Amniotic epithelial cell (primary cell): Measurements from ENCODE around the gene ZNF488.

Experiments
- DNase-seq: peaks from one replicate; pipeline ENCODE4 v3.0.0-alpha.2; 2010; ENCODE audit warnings: low read depth

ZNF488 gene

DNA sequence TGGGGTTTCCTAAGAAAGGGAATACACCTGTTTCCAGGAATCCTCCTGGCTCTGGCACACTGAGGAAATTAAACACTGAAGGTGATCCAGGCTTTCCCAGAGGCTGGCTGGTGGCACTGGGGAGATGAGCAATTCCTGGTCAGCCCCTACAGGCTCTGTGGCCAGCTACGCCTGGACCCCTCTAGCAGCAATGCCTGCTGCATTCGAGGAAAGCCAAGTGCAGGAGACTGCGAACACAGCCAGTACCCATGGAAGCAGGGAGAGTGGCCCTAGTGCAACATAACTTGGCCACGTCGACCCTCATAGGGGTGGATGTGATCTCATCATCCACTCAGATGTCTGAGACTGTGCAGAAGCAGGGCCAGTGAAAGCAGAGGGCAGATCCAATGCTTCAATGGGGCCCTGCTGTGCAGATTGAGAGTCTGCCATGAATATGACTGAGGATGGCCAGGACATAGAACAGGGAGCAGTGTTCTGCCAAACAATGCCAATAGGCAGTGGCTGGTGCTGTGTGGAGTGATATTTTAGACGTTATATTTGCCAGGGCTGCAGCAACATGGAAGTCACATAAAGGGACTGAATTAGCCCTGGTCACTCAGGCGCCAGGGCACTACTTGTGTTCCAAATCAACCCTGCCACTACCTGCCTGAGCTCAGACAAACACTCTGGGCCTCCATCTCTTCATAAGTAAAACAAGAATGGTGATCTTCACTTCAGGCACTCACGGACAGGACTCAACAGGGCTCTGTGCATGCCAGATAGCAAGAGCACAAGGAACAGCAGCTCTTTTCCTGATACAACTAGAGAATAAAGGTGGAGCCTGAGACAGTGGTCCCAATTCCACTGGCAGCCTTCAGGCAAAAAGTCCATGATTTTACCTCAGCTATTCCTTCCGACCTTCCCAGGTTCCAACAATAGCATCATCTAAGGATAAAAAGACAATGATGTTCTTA lies 2.4 kb downstream of the ZNF488 start:
- no peak for DNase-seq

DNA sequence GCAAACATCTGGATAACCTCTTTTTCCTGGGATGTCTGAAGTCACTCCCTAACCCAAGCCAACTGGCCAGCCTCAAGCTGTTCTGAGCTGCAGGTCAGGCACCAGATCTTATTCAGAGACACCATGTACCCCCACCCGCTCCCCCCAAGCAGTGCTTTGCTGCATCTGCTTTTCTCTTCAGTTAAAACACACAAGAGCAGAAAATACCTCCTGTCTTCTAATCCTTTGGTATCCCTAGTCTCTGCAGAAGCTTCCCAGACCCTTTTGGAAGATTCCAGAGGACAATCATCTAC lies 3.0 kb downstream of the ZNF488 start:
- no peak for DNase-seq

DNA sequence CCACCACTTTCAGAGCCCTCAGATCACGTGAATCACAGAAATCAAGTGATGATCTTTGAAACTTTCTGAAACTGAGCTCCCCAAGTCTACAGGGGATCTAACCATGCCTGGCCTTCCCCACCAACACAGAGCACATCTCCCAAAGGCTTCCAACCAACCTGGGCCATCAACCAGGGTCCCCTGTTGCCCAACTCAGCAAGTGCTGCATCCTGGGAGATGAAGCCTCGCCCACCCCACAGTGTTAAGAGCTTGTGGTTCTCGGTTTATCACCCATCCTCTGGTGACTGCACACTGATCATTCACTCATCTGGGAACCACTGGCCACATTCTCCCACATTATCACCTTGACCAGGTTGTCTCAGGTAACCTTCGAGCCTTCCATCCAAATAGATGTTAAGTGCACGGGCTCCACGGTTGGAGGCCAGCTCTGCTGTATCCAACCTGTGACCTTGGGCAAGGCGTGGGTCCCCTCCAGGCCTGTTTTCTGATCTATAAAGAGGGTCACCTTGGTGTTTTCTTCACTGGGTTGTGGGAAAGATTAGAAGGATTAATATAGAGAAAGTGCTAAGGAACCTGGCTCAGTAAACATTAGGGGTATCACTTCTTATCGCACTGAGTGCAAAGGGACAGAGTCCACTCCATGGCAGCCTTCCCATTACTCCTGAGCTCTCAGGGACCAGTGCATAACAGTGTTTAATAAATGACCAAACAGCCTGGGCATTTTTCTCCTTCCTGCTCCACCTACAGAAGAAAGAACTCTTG lies 3.6 kb downstream of the ZNF488 start:
- DNase-seq = no peak

DNA sequence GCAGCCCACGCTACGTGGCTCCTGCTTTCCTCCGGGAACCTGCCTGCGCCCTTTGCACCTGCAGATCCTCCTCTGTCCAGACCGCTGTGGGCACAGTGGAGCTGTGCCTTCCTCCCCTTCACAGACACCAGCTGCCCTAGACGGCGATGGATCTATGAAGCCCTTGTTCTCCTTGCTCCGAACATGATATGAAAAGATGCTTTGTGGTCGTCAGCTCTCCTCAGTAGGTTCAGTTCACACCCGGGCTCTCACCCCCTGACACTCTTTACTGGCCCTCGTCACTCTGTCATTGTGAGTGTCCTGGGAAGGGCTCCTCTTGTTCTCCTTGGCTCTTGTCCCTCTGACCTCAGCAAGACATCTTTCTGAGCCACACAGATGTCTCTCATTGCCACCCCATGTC lies 4.2 kb downstream of the ZNF488 start:
- DNase-seq = no peak

DNA sequence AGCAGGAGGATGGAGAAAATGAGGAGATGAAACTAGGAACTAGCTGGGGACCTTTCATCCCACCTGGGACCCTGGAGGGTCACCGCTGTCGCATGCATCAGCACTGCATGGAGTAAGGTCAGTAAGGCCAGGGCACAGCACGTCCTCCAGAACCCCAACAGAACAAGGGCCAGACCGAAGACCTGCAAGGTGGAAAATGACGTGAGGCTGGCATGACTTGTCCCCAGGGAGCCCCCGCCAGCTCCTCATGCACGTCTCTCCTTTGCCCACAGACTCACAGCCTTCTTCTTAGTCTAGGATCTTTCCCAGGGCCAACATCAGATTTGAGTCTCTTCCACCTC lies 4.7 kb downstream of the ZNF488 start:
- DNase-seq = no peak

DNA sequence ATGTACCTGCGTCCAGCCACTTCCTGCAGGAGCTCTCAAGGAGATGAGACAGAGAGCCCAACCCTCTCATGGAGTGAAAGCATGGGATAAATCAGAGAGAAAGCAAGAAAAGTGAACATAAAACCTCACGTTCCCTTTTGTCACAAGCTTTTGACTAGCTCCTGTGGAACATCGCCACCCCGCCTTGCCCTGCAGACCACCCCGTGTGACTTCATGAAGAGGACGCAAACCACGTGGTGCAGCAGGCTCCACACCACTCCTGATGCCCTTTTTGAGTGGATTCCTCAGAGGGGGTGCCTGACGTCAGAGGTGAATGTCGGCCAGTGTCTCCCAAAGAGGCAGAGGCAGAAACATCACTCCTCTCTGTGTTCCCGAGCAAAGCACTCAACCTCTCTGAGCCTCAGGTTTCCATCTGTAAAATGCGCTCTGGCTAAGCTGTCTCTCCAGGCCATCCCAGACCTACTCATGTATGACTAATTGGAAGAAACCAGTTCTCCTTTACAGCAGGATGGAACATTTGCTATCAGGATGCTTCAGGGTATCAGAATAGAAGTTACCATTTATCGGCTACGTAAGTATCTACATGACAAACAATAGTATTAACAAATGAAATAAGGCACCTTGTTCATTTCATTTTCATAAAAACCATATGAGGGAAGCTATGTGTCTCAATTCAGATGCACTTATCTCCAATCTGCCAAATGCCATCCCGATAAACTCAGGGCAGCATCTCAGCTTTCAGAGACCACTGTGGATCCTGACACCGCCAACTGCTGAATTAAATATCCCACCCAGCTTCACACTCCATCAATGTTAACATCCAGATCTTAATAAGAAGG lies 5.3 kb downstream of the ZNF488 start:
- no peak for DNase-seq

DNA sequence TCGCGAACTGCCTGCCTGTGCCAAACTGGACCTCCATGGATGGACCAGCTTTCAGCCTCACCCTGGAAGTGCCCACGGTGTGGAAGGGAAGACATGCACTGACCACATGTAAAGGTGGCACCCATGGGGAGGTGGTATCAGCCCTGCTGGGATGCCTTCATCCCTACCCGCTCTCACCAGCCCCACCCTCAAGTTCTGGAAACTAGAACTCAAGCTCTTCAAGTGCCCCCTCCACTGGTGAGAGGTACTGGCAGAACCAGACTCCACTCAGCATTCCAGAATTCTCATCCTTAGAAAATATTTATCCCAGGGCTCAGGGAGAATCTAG lies 5.9 kb downstream of the ZNF488 start:
- DNase-seq = no peak

DNA sequence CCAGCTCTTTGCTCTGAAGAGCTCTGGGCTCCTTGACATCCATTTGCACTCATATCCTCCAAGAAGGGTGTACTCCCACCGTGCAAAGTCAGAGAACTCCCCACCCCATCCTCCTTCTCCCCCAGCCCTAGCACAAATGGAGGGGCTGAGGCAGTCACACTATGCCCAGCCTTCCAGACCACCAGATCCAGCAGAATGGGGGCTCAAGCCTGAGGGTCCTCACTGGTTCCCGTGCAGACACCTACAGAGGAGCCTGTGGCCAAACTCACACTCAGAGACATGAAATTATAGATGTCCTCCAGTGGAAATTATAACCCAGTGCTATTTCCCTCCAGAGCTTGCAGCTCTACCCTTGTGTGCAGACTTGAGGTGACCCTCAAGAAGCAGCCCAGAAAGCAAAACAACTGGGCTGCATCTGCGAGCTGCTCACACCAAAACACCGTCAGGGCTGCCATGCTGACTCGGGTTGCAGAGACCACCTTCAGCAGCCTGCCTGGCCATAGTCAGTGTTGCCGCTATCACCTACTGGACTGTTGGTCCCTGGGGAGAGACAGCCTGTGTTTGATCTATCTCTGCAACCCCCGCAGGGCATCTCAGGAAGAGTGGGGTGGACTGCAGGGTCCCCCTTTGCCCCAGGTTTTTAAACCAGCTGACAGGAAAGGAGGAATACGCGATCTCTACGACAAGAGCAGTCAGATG lies 7.4 kb downstream of the ZNF488 start:
- DNase-seq = no peak

DNA sequence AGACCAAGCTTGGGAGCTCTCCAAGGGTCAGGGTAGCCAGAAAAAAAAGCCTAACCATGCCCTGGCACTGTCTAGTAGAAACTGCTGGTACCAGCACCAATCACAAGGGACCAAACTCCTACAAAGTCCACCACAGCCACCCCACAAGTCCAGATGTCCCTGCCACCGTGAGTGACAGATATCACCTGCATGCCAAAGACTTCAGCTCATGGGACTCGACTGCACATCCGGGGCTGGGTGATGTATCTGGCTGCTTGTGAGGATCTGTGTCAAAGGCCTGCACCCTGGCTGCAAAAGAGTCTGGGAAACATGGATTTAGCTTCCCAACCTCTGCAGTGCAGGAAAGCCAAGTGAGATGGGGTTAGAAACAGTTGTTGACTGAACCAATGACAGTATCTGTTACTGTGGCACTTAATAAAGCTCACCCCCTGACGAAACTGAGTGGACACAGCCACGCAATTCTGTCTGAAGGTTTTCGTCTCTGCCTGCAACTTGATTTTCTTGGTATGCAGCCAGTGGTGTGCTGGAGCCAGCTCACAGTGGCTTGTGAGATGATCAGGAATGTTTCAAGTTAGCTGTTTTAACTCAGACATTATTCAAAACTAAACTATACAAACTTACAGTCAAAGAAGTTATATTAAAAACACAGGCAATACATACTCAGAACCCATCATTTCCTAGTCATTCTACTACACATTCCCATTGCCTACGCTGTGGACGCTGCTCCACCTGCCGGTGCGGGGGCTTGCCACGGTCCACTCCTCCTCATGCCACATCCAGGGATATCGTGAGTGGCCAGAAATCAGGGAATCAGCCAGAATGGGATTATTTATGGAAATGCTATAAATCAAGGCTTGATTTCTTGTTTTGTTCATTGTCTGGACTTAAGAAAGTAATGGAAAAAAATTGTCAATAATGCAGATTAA lies 9.2 kb downstream of the ZNF488 start:
- DNase-seq = peak; percentile 46

DNA sequence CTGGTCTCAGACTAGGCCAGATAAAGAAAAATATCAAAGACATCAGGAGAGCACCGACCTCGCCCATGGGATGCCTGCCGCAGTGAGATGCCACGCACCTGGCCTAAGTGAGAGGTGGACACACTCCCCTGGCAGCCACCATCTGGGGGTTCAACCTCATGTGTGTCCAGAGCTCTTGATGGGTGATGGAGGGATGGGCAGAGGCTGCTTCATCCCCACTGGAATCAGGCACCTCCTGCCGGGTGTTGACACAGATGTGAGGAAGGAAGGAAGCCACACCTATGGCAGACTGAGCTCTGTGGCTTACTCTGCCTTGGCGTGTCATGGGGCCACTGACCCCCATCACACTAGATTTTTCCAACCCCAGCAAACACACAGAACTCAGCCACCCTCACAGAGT lies 11.4 kb downstream of the ZNF488 start:
- no peak for DNase-seq

DNA sequence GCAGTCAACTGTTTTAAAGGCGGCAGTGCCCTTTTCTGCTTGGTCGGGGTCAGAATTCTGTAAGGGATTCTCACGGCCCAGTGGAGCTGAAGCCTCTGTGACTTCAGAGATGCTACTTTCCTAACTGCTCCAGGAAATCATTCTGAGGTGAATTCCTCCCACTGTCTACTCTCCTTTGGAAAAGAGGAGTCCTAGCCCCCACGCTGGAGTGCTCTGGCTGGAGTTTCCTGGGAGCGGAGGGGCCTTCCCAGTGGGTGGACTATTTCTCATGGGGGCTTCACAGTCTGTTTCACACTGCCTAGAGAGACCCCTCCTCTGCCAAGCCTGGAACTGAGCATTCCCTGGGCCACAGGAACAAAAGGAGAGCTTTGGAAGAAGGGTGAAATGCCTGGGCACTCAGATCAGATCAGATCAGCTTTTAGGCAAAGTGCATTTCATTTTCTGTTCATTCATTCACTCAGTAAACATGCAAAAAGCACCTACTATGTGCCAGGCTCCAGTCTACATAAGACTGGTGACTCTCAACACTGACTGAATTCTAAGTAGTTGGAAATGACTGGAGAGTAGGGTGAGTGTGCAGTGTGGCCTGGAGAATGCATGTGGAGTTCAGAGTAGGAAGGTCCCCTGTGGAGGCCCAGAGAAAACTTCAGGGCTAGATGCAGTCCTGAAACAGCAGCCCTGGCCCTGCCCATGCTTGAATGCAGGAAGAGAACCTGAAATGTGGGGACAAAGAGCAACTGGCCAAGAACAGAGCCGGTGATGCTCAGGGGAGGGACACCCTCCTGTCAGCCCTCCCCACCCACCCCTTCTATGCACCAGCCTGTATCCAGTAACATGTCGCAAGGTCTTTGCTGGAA lies 12.2 kb downstream of the ZNF488 start:
- DNase-seq = no peak

DNA sequence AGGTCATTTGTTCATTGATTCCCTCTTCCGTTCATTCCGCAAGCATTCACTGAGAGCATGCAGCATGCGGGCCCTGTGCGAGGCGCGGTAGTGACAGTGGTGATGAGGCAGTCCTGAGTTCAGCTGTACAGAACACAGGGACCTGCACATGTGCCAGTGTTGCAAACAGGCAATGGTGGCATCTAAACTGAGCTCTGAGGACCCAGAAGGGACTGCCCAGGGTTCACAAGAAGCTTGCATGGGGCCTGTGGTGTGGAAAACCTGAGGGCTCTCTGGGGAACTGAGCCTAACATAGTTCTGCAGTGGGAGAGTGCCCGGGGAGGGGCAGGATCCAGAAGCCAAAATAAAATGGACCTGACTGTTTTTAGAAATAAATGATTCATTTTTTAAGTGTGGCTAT lies 13.2 kb downstream of the ZNF488 start:
- no peak for DNase-seq

DNA sequence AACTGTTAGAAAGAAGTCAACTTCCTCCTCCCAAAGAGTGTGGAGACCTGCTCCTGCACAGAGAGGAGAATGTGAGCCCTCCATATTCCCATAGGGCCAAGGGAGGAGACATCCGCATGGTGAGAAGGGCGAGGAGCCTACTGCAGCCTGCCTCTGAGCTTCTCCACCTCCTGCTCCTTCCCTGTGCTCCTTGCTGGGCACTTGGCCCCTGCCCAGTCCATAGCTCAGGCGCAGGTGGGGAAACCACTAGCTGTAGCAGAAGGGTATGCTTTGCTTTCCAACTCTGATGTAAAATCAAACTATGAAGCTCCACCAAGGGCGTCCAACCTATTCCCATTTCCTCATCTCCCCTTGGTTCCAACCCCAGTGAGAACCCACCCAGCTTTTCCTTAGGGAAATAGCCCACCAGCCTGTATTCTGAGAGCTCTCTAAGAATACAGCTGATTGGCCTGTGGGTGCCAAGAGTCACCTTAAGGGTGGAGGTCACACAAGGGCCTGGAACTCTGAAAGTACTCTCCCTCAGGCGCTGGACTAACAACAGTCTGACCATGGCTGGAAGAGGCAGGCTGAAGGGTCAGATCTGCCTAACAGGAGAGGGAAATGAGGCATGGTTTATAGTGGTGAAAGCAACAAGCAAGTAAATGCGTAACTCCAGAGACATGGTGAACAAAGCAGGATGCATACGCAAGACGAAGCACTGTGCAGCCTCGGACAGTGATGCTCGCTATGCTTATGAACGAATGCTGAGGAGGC lies 13.9 kb downstream of the ZNF488 start:
- DNase-seq = no peak

DNA sequence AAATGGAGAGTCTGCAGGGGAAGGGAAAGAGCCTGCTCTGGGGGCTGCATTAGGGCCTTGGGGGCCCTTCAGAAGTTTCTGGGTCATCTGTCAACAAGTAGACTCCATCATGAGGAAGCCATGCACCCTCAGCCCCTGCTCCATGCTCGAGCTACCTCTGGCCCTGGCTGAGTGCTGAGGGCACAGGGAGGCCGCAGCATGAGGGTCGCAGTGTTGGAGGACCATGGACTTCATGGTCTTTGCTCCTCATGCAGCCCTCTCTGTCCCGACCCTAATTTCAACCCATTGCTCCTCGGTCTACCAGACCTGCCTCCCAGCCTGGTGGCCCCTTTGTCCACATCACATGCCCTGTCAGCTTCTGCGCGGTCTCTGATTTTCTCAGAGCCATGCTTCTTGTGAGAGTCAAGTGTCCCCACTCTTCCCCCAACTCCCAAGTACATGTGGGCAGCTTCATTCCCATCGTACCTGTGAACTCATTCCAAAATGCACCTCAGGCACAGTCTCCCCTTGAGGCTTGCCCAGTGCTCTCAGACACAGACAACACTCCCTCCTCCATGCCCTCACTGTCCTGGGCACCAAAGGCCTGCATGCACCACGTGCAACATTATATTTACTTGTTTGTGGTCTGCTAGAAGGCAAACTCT lies 14.7 kb downstream of the ZNF488 start:
- DNase-seq = no peak

DNA sequence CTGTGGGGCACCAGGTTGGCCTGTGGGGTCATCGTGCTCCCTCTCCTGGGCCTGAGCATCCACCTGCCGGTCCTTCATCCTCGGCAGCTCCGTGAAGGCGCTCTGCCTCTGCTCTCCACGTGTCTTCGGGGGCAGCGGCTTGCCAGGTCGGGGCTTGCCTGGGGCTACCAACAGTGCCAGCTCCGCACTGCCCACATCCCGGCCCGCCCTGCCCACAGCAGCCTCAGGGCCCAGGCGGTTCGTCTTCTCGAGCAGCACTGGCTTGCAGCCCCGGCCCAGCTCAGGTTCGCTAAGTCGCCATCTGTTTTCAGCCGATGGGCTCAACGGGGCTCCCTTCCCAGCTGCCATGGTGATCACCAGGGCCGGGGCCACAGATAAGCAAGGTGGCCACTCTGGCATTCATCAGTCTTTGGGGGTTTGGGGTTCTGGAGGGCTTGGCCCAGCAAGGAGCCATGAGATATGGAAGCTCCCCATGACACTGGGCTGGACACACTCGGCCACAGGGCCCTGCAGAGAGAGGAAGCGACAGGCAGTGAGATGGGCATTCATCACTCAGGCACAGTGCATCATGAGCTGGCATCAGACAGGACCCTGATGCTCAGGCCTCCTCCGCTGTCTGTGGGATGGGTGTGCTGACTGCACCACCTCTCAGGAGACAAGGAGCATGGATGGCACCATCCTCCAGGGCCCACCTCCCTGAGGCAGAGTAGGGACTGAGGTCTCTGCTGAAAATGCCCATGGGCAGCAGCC lies 15.5 kb downstream of the ZNF488 start:
- no peak for DNase-seq

DNA sequence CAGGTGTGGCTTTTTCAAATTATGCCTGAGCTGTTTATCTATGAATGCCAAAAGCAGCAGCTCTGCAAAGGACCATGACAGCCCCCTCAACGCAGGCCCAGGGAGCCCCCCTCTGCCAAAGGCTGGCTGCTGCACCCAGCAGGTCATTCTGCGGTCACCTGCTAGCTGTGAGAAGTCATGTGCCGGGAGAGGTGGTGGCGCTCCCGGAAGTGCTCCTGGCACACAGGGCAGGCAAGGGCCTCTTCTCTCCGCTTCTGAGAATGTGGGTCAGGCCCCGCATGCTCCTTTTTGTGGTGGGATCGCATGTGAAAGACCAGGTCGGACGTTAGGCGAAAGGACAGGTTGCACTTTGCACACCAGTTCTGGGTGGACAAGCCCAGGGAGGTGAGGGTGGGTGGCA lies 16.4 kb downstream of the ZNF488 start:
- DNase-seq = no peak

DNA sequence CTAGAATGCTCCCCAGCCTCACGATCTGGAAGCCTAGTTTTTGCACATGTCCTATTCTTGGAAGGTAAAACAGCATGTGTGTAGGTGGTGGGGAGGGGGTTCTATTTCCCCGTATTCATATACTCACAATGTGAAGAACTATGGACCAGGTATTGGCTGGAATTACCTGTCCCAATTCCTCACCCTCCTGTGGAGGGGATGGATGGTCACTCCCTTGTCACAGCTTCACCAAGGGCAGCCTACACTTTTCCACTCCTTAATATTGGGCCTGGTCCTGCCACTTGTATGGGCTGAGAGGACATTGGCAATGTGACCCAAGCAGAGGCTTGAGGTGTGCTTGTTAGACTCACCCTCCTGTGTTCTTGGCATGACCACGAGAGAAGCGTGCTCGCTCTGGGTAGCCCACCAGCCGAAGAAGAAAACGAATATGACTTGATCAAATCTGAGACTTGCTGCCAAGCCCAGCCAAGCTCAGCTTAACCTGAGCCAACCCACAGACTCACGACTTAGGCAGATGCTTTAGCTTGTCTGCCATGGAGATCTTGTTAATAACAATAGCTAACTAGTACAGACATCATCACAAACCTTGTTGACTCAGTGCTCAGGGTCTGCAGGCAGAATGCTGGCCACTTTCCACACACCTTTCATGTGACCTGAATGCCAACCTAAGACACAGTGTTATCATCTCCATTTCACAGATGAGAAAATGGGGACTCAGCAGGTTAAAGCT lies 17.2 kb downstream of the ZNF488 start:
- no peak for DNase-seq
